ENCODE measurements around the gene CCDC74B. TPM values are rescaled to one million over a fixed set of nuclear protein-coding genes. Genes with fewer than 3 reads are reported as not detected.
"Not testable (repeated sequence)": the region's sequence is repeated elsewhere in the genome, so short reads cannot be mapped to it uniquely, and the experiment has no call there.

CCDC74B gene
- total RNA-seq, 1 experiment from 2014 or later = 2.4 TPM

DNA sequence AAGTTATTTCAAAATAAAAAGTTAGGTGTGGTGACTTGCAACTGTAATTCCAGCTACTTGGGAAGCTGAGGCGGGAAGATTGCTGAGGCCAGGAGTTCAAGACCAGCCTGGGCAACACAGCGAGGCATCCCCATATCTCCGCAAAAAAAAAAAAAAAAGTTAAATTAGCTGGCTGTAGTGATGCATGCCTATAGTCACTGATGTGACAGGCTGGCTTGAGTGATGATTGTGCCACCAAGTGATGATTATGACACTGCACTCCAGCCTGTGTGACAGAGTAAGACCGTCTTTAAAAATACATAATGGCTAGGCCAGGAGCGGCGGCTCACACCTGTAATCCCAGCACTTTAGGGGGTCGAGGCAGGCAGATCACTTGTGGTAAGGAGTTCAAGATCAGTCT is 25.0 kb upstream of the CCDC74B start:
- H3K27ac ChIP-seq = no peak overlapping the region

DNA sequence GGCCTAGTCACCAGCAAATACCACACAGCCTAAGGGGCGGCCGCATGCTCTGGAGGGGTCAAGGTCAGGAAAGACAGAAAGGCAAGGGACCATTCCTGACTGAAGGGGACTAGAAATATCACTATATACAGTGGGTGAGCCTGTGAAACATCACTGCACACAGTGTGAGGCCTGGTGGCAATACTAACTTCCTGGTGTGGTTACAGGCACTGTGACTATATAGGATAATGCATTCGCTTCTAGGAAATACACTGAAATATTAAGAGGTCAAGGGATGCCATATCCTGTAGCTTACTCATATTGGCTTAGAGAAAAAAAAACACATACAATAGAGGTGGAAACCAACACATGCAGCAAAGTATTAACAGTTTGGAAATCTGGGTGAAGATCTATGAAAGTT is 24.3 kb upstream of the CCDC74B start:
- H2AFZ ChIP-seq; BruUV-seq (replicated peaks); H3K9me2 ChIP-seq (ENCODE audit: insufficient read depth); intact Hi-C loops (cut with micrococcal nuclease; ENCODE audit: unreplicated experiment); H3K9me3 ChIP-seq (ENCODE audit: insufficient read depth, low read depth); H3K4me1 ChIP-seq (replicated peaks; ENCODE audit: insufficient read depth); H3K27ac ChIP-seq; H3F3A ChIP-seq (ENCODE audit: insufficient read depth, low read depth); H3K27me3 ChIP-seq (ENCODE audit: insufficient read depth, low read depth); DNase-seq; CTCF ChIA-PET; H3K79me2 ChIP-seq (ENCODE audit: low read depth); H3K36me3 ChIP-seq (ENCODE audit: low read depth); H3K4me3 ChIP-seq; H3K4me2 ChIP-seq; POLR2A ChIA-PET (ENCODE audit: unreplicated experiment); H4K20me1 ChIP-seq (ENCODE audit: insufficient read depth): not testable (repeated sequence)

More for the DNA sequence above, 25.0 kb upstream of the CCDC74B start:
- intact Hi-C loops (cut with micrococcal nuclease; ENCODE audit: unreplicated experiment) = no loop called here
- TF ChIP-seq EZH2 (IDR thresholded peaks at IDR 0.05; ENCODE audit: low read depth) = no peak
- TF ChIP-seq, protein P1, sequence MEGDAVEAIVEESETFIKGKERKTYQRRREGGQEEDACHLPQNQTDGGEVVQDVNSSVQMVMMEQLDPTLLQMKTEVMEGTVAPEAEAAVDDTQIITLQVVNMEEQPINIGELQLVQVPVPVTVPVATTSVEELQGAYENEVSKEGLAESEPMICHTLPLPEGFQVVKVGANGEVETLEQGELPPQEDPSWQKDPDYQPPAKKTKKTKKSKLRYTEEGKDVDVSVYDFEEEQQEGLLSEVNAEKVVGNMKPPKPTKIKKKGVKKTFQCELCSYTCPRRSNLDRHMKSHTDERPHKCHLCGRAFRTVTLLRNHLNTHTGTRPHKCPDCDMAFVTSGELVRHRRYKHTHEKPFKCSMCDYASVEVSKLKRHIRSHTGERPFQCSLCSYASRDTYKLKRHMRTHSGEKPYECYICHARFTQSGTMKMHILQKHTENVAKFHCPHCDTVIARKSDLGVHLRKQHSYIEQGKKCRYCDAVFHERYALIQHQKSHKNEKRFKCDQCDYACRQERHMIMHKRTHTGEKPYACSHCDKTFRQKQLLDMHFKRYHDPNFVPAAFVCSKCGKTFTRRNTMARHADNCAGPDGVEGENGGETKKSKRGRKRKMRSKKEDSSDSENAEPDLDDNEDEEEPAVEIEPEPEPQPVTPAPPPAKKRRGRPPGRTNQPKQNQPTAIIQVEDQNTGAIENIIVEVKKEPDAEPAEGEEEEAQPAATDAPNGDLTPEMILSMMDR (conservative IDR thresholded peaks at IDR 0.05) = no peak
- BruUV-seq (replicated peaks) = no TSS peak
- Histone ChIP-seq H3K4me2 (no peak overlapping the region), H3K27me3 (ENCODE audit: insufficient read depth, low read depth) (no peaks in the 10 kb centered on the region), H3K9me3 (ENCODE audit: insufficient read depth, low read depth) (no peaks in the 10 kb centered on the region), H3K79me2 (ENCODE audit: low read depth) (no peaks in the 10 kb centered on the region), H3K9me2 (ENCODE audit: insufficient read depth) (no peaks in the 10 kb centered on the region), H3K4me1 (replicated peaks; ENCODE audit: insufficient read depth) (no peaks in the 10 kb centered on the region), H4K20me1 (ENCODE audit: insufficient read depth) (no peaks in the 10 kb centered on the region), H3F3A (ENCODE audit: insufficient read depth, low read depth) (no peaks in the 10 kb centered on the region), H3K36me3 (ENCODE audit: low read depth) (peaks cover 5% of the 10 kb centered on the region; the same call in 1 of the 2 replicates), H2AFZ (no peak overlapping the region), H3K4me3 (no peak overlapping the region)
- ChIA-PET POLR2A (ENCODE audit: unreplicated experiment) (no interaction called here), CTCF (no interaction called here)
- no peak for DNase-seq

DNA sequence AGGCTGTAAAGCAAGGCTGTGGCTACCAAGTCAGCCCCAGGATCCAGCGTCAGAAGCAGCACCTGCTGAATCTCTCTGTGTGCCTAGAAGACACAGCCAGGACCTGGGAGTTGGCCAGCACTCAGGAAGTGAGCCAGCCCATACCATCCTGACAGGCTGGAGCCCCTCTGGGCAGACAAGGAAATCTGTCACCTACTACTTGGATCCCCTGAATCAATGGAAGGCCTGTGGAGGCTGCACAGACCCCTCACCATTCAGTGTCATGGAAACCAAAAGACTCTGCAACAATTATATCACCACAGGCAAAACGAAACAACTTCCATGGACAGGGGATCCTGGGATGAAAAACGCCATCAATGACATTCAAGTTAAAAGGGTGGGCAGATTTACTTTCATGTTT is 21.7 kb upstream of the CCDC74B start:
- H3F3A ChIP-seq (ENCODE audit: insufficient read depth, low read depth); BruUV-seq (replicated peaks); H3K36me3 ChIP-seq (ENCODE audit: low read depth); H3K4me1 ChIP-seq (replicated peaks; ENCODE audit: insufficient read depth); H2AFZ ChIP-seq; H3K4me2 ChIP-seq; intact Hi-C loops (cut with micrococcal nuclease; ENCODE audit: unreplicated experiment); CTCF ChIA-PET; H4K20me1 ChIP-seq (ENCODE audit: insufficient read depth); H3K27me3 ChIP-seq (ENCODE audit: insufficient read depth, low read depth); H3K4me3 ChIP-seq; H3K27ac ChIP-seq; DNase-seq; H3K9me3 ChIP-seq (ENCODE audit: insufficient read depth, low read depth); POLR2A ChIA-PET (ENCODE audit: unreplicated experiment); H3K79me2 ChIP-seq (ENCODE audit: low read depth); H3K9me2 ChIP-seq (ENCODE audit: insufficient read depth): not testable (repeated sequence)

DNA sequence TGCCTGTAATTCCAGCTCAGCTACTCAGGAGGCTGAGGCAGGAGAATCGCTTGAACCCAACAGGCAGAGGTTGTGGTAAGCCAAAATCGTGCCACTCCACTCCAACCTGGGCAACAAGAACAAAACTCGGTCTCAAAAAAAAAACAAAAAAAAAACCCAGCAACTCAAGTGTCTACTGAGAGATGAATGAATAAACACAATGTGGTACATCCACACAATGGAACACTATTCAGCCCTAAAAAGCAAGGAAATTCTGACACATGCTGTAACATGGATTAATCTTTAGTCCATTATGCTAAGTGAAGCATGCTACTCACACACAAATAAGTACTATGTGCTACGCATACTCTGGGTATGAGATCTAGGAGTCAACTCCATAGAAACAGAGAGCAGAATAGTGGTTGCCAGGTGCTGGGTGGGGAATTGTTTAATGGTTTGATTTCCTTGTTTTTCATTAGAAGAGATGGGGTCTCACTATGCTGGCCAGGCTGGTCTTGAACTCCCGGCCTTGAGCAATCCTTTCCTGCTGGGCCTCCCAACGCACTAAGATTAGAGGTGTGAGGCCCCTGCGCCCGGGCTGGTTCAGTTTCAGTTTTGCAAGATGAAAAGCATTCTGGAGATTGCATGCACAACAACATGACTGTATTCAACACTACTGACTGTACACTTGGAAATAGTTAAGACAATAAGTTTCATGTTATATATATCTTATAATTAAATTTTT is 20.5 kb upstream of the CCDC74B start:
- Histone ChIP-seq H3F3A (ENCODE audit: insufficient read depth, low read depth) (no peaks in the 10 kb centered on the region), H3K79me2 (ENCODE audit: low read depth) (no peaks in the 10 kb centered on the region), H3K27ac (no peak overlapping the region), H3K4me1 (replicated peaks; ENCODE audit: insufficient read depth) (no peaks in the 10 kb centered on the region), H3K9me3 (ENCODE audit: insufficient read depth, low read depth) (no peaks in the 10 kb centered on the region), H2AFZ (no peak overlapping the region), H3K27me3 (ENCODE audit: insufficient read depth, low read depth) (no peaks in the 10 kb centered on the region), H4K20me1 (ENCODE audit: insufficient read depth) (no peaks in the 10 kb centered on the region), H3K36me3 (ENCODE audit: low read depth) (peaks cover 5% of the 10 kb centered on the region; the same call in 1 of the 2 replicates), H3K4me3 (no peak overlapping the region), H3K9me2 (ENCODE audit: insufficient read depth) (no peaks in the 10 kb centered on the region), H3K4me2 (no peak overlapping the region)
- POLR2A ChIA-PET (ENCODE audit: unreplicated experiment) = no interaction called here
- CTCF ChIA-PET = no interaction called here
- no TSS peak for BruUV-seq (replicated peaks)
- no peak for TF ChIP-seq EZH2 (IDR thresholded peaks at IDR 0.05; ENCODE audit: low read depth)
- TF ChIP-seq, protein P1 (conservative IDR thresholded peaks at IDR 0.05) = no peak
- intact Hi-C loops (cut with micrococcal nuclease; ENCODE audit: unreplicated experiment) = no loop called here
- no peak for DNase-seq

All from PC-9 (cell line).